HCT116 (cell line): ENCODE results near the gene TMEM192. TPM values are rescaled to one million over a fixed set of nuclear protein-coding genes. Genes with fewer than 3 reads are reported as not detected.

ENCODE experiments used
- ATAC-seq: fragments of 200-7000 bp; cut with Tn5 transposase; 2 replicates; pipeline ENCODE4 v1.9.1; 2020; ENCODE audit warnings: mild to moderate bottlenecking, moderate library complexity
- BruUV-seq: library from RNA; stranded (reverse); fragments of 400-500 nt; replicated peaks from 2 replicates; lab custom pipeline; 2021; lab: Mats Ljungman, UMichigan
- CTCF ChIA-PET: fragments of 300-600 bp; sonication (Branson Sonifier 250); formaldehyde crosslinking; loops from one replicate; lab custom pipeline; 2021; ENCODE audit warnings: antibody characterized with exemption; lab: Charles Lee
- POLR2A ChIA-PET: fragments of 300-600, 350-600 bp; sonication (Branson Sonifier 250); formaldehyde crosslinking; loops from one replicate; lab custom pipeline; 2021; ENCODE audit warnings: antibody characterized with exemption; lab: Charles Lee
- RAD21 ChIA-PET, 2 experiments: fragments of 300-600 bp; sonication (Branson Sonifier 250); formaldehyde crosslinking; loops; one replicate each; lab custom pipeline; 2023; ENCODE audit warnings: low total read pairs in 2 of 2; ENCODE audit not compliant: uncharacterized antibody in 2 of 2, unreplicated experiment in 2 of 2, low non-redundant PET in 1 of 2; lab: Charles Lee
- DNase-seq: peaks from one replicate; pipeline ENCODE4 v3.0.0-alpha.2; 2010; ENCODE audit warnings: low read depth, low spot score
- H2AFZ ChIP-seq: fragments of 200-600 bp; shearing (Covaris generic), sonication (generic); 2 replicates; pipeline ENCODE4 v1.6.1; 2017; ENCODE audit warnings: low read depth, mixed run types, mixed read lengths, antibody characterized with exemption, low read length; ENCODE audit not compliant: poor library complexity, severe bottlenecking
- H3K27ac ChIP-seq: 2 replicates; pipeline ENCODE4 v1.5.1; 2012; ENCODE audit warnings: low read depth, low read length
- H3K27me3 ChIP-seq: fragments of 200-600 bp; sonication (generic); 2 replicates; pipeline ENCODE4 v1.6.1; 2016; ENCODE audit warnings: mixed run types, low read length, mixed read lengths; ENCODE audit not compliant: insufficient read depth
- H3K36me3 ChIP-seq, 2 experiments: fragments of 200-500 bp in 1 of 2; fragments of 200-600 bp in 1 of 2; sonication (Bioruptor generic) in 1 of 2; sonication (generic) in 1 of 2; 2 replicates each; pipeline versions ENCODE4 v1.5.1 to v1.6.1; 2014 to 2016; ENCODE audit warnings: low read length in 2 of 2, inconsistent platforms in 1 of 2, mixed read lengths in 1 of 2, mixed run types in 1 of 2; ENCODE audit not compliant: insufficient read depth in 2 of 2, control insufficient read depth in 1 of 2
- H3K4me1 ChIP-seq, 2 experiments: fragments of 200-600 bp in 1 of 2; sonication (generic) in 1 of 2; 2 replicates each; pipeline versions ENCODE4 v1.5.1 to v1.6.1; 2012 to 2017; ENCODE audit warnings: low read length in 2 of 2, inconsistent platforms in 1 of 2, mild to moderate bottlenecking in 1 of 2, mixed read lengths in 1 of 2, mixed run types in 1 of 2, moderate library complexity in 1 of 2; ENCODE audit not compliant: insufficient read depth in 2 of 2, control insufficient read depth in 1 of 2
- H3K4me2 ChIP-seq: fragments of 200-600 bp; sonication (generic); 2 replicates; pipeline ENCODE4 v1.6.1; 2017; ENCODE audit warnings: mixed run types, low read length, mixed read lengths
- H3K4me3 ChIP-seq, 2 experiments: fragments of 200-600 bp in 1 of 2; sonication (generic) in 1 of 2; replicated peaks in 1 of 2; 2 replicates each; pipeline ENCODE4 v1.5.1; 2011 to 2016; ENCODE audit warnings: low read length in 2 of 2, control low read depth in 1 of 2, low read depth in 1 of 2, mild to moderate bottlenecking in 1 of 2, mixed read lengths in 1 of 2, mixed run types in 1 of 2
- H3K79me2 ChIP-seq: fragments of 200-600 bp; sonication (generic); 2 replicates; pipeline ENCODE4 v1.6.1; 2017; ENCODE audit warnings: mild to moderate bottlenecking, mixed run types, low read length, moderate library complexity, mixed read lengths; ENCODE audit not compliant: insufficient read depth
- H3K9ac ChIP-seq: fragments of 200-600 bp; sonication (generic); 2 replicates; pipeline ENCODE4 v1.6.1; 2016; ENCODE audit warnings: low read length, mixed read lengths
- H3K9me2 ChIP-seq: fragments of 200-600 bp; sonication (generic), shearing (Covaris generic); 2 replicates; pipeline ENCODE4 v1.6.1; 2017; ENCODE audit warnings: mixed run types, mild to moderate bottlenecking, moderate library complexity; ENCODE audit not compliant: insufficient read depth
- H3K9me3 ChIP-seq, 2 experiments: fragments of 200-500 bp in 1 of 2; fragments of 200-600 bp in 1 of 2; sonication (Bioruptor generic) in 1 of 2; sonication (generic) in 1 of 2; 2 replicates each; pipeline ENCODE4 v1.6.1; 2014 to 2017; ENCODE audit warnings: low read length in 2 of 2, mixed read lengths in 2 of 2, inconsistent platforms in 1 of 2, low read depth in 1 of 2, mild to moderate bottlenecking in 1 of 2, mixed run types in 1 of 2, moderate library complexity in 1 of 2; ENCODE audit not compliant: control insufficient read depth in 1 of 2, insufficient read depth in 1 of 2
- H4K20me1 ChIP-seq: fragments of 200-600 bp; sonication (generic), shearing (Covaris generic); 2 replicates; pipeline ENCODE4 v1.6.1; 2017; ENCODE audit warnings: mixed run types, mild to moderate bottlenecking, moderate library complexity; ENCODE audit not compliant: insufficient read depth
- EGR1 ChIP-seq: IDR thresholded peaks from 2 replicates; pipeline ENCODE4 v1.6.1; 2012; ENCODE audit warnings: low read depth
- EZH2phosphoT487 ChIP-seq: fragments of 200-600 bp; IDR thresholded peaks from 2 replicates; pipeline ENCODE4 v1.6.1; 2018; ENCODE audit warnings: antibody characterized with exemption, borderline replicate concordance
- FOSL1 ChIP-seq: IDR thresholded peaks from 2 replicates; pipeline ENCODE4 v1.6.1; 2012; ENCODE audit warnings: low read depth
- POLR2A ChIP-seq: IDR thresholded peaks from 2 replicates; pipeline ENCODE4 v1.7.0; 2011; ENCODE audit warnings: borderline replicate concordance; ENCODE audit not compliant: insufficient read depth, insufficient read length; ENCODE audit errors: extremely low read depth
- POLR2AphosphoS5 ChIP-seq: IDR thresholded peaks from 2 replicates; pipeline ENCODE4 v1.6.1; 2011; ENCODE audit warnings: mild to moderate bottlenecking, low read depth, low read length, moderate library complexity
- RAD21 ChIP-seq: IDR thresholded peaks from 2 replicates; pipeline ENCODE4 v1.6.1; 2012; ENCODE audit warnings: low read depth, mild to moderate bottlenecking
- SIN3A ChIP-seq: IDR thresholded peaks from 2 replicates; pipeline ENCODE4 v1.6.1; 2012; ENCODE audit warnings: low read depth
- ZFX ChIP-seq: fragments of 450-650 bp; IDR thresholded peaks from 2 replicates; pipeline ENCODE4 v1.6.1; 2017
- intact Hi-C: fragments of 100-400 bp; cut with micrococcal nuclease; formaldehyde crosslinking; loops from 2 replicates; pipeline ENCODE4 v1.10.0; 2022
- total RNA-seq: library from RNA; stranded (reverse); gene quantifications from one replicate; pipeline ENCODE4 v1.2.1, GENCODE V29; 2021; ENCODE audit not compliant: unreplicated experiment
- TF ChIP-seq, protein P1 (sequence below): IDR thresholded peaks from 2 replicates; pipeline ENCODE4 v1.6.1; 2012
- TF ChIP-seq, protein P2 (sequence below), 3 experiments: fragments of 200-600 bp in 1 of 3; sonication (generic) in 1 of 3; IDR thresholded peaks in 2 of 3; conservative IDR thresholded peaks in 1 of 3; 2 replicates each; pipeline ENCODE4 v1.5.1; 2012 to 2017; ENCODE audit warnings: low read depth in 2 of 3, low read length in 2 of 3, antibody characterized with exemption in 1 of 3, borderline replicate concordance in 1 of 3, control low read depth in 1 of 3, mild to moderate bottlenecking in 1 of 3, mixed read lengths in 1 of 3, mixed run types in 1 of 3, moderate library complexity in 1 of 3; ENCODE audit not compliant: insufficient read depth in 1 of 3
- TF ChIP-seq, protein P3 (sequence below): IDR thresholded peaks from 2 replicates; pipeline ENCODE4 v1.6.1; 2011; ENCODE audit warnings: mild to moderate bottlenecking, low read length, moderate library complexity; ENCODE audit not compliant: insufficient replicate concordance; ENCODE audit errors: extremely low read depth
- TF ChIP-seq, protein P4 (sequence below): IDR thresholded peaks from 2 replicates; pipeline ENCODE4 v1.6.1; 2012

The TMEM192 gene
- total RNA-seq, 1 experiment from 2014 or later = 13.1 TPM

DNA sequence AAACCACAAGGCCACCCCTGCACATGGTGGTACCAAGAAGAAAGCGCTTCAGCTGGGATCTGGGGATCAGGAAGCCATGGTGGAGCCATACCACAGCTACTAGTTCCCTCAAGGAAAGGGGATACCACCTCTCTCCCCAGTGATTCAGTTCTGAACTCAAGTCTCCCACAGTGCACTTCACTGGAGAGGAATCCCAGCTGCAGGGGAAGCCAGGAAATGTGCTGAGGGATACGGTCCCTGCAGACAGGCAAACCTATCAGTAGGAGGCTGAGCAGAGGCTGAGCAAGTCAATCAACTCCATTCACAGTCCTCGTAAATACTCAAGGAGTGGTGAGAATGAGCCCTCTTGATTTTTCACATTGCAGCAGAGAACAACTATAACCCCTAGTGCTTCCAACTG, 11.0 kb downstream of the TMEM192 start:
- Histone ChIP-seq H3K36me3 (peaks cover 2 to 3% of the 10 kb centered on the region in 2 experiments; a peak in 3 of 4 replicates), H3K27me3 (no peaks in the 10 kb centered on the region), H3K4me2 (no peak overlapping the region), H4K20me1 (no peaks in the 10 kb centered on the region), H3K4me1 (no peaks in the 10 kb centered on the region), H2AFZ (no peak overlapping the region), H3K4me3 (no peak overlapping the region), H3K9ac (no peak overlapping the region), H3K79me2 (no peaks in the 10 kb centered on the region), H3K9me3 (no peaks in the 10 kb centered on the region), H3K9me2 (no peaks in the 10 kb centered on the region), H3K27ac (no peak overlapping the region)
- no TSS peak for BruUV-seq
- no peak for ATAC-seq
- intact Hi-C loops = no loop called here
- CTCF ChIA-PET = no interaction called here
- TF ChIP-seq POLR2A = no peak
- TF ChIP-seq POLR2AphosphoS5 = no peak
- TF ChIP-seq SIN3A = no peak
- TF ChIP-seq ZFX = no peak
- TF ChIP-seq, protein P1, sequence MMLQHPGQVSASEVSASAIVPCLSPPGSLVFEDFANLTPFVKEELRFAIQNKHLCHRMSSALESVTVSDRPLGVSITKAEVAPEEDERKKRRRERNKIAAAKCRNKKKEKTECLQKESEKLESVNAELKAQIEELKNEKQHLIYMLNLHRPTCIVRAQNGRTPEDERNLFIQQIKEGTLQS = no peak
- TF ChIP-seq, protein P2, sequence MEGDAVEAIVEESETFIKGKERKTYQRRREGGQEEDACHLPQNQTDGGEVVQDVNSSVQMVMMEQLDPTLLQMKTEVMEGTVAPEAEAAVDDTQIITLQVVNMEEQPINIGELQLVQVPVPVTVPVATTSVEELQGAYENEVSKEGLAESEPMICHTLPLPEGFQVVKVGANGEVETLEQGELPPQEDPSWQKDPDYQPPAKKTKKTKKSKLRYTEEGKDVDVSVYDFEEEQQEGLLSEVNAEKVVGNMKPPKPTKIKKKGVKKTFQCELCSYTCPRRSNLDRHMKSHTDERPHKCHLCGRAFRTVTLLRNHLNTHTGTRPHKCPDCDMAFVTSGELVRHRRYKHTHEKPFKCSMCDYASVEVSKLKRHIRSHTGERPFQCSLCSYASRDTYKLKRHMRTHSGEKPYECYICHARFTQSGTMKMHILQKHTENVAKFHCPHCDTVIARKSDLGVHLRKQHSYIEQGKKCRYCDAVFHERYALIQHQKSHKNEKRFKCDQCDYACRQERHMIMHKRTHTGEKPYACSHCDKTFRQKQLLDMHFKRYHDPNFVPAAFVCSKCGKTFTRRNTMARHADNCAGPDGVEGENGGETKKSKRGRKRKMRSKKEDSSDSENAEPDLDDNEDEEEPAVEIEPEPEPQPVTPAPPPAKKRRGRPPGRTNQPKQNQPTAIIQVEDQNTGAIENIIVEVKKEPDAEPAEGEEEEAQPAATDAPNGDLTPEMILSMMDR (IDR thresholded peaks at IDR 0.05 in 2 of 3, conservative IDR thresholded peaks at IDR 0.05 in 1 of 3; ENCODE audit: borderline replicate concordance in 1 of 3, insufficient read depth in 1 of 3, low read depth in 2 of 3, low read length in 2 of 3) = no peak
- TF ChIP-seq, protein P3, sequence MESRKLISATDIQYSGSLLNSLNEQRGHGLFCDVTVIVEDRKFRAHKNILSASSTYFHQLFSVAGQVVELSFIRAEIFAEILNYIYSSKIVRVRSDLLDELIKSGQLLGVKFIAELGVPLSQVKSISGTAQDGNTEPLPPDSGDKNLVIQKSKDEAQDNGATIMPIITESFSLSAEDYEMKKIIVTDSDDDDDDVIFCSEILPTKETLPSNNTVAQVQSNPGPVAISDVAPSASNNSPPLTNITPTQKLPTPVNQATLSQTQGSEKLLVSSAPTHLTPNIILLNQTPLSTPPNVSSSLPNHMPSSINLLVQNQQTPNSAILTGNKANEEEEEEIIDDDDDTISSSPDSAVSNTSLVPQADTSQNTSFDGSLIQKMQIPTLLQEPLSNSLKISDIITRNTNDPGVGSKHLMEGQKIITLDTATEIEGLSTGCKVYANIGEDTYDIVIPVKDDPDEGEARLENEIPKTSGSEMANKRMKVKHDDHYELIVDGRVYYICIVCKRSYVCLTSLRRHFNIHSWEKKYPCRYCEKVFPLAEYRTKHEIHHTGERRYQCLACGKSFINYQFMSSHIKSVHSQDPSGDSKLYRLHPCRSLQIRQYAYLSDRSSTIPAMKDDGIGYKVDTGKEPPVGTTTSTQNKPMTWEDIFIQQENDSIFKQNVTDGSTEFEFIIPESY = no peak
- TF ChIP-seq RAD21 = no peak
- TF ChIP-seq, protein P4, sequence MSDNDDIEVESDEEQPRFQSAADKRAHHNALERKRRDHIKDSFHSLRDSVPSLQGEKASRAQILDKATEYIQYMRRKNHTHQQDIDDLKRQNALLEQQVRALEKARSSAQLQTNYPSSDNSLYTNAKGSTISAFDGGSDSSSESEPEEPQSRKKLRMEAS = no peak
- no peak for TF ChIP-seq FOSL1
- TF ChIP-seq EZH2phosphoT487 = no peak
- TF ChIP-seq EGR1 = no peak
- no peak for DNase-seq
- POLR2A ChIA-PET = no interaction called here
- RAD21 ChIA-PET = no interaction called here
